SK-N-SH (cell line): ENCODE data around the gene MGRN1. TPM values are rescaled to one million over a fixed set of nuclear protein-coding genes. Genes with fewer than 3 reads are reported as not detected.

Source experiments
- CTCF ChIA-PET: fragments of 300-600, 350-600 bp; formaldehyde crosslinking; extraction: SDS; loops from one replicate; lab custom pipeline; 2021; lab: Yijun Ruan, JAX
- POLR2A ChIA-PET: fragments of 350-600 bp; sonication (Branson Sonifier 250); formaldehyde crosslinking; extraction: SDS; loops from one replicate; lab custom pipeline; 2020; ENCODE audit warnings: antibody characterized with exemption, inconsistent platforms; lab: Yijun Ruan, JAX
- DNase-seq: peaks from one replicate; pipeline ENCODE4 v3.0.0; 2012
- H2AFZ ChIP-seq: fragments of 200-600 bp; sonication (generic); 2 replicates; pipeline ENCODE4 v1.8.1; 2016; ENCODE audit warnings: antibody characterized with exemption, mild to moderate bottlenecking, low read depth
- H3F3A ChIP-seq: fragments of 200-600 bp; sonication (generic); replicated peaks from 2 replicates; pipeline ENCODE3; 2016; ENCODE audit warnings: antibody characterized with exemption, mild to moderate bottlenecking; ENCODE audit not compliant: insufficient read depth
- H3K27ac ChIP-seq, 2 experiments: fragments of 200-500 bp in 1 of 2; fragments of 200-600 bp in 1 of 2; sonication (Bioruptor generic) in 1 of 2; sonication (generic), shearing (Covaris generic) in 1 of 2; 2 replicates each; pipeline versions ENCODE4 v1.5.1 to v1.6.1; 2014 to 2016; ENCODE audit warnings: low read depth in 2 of 2, inconsistent platforms in 1 of 2, low read length in 1 of 2, mild to moderate bottlenecking in 1 of 2, mixed read lengths in 1 of 2
- H3K27me3 ChIP-seq: fragments of 200-600 bp; sonication (generic), shearing (Covaris generic); 2 replicates; pipeline ENCODE4 v1.6.1; 2016; ENCODE audit warnings: mixed run types; ENCODE audit not compliant: insufficient read depth
- H3K36me3 ChIP-seq, 2 experiments: fragments of 200-500 bp in 1 of 2; fragments of 200-600 bp in 1 of 2; sonication (Bioruptor generic) in 1 of 2; sonication (generic) in 1 of 2; replicated peaks in 1 of 2; 2 replicates each; pipeline versions ENCODE3 to v1.5.1; 2014 to 2016; ENCODE audit warnings: low read length in 1 of 2, mild to moderate bottlenecking in 1 of 2; ENCODE audit not compliant: insufficient read depth in 2 of 2, control insufficient read depth in 1 of 2
- H3K4me1 ChIP-seq, 2 experiments: fragments of 200-500 bp in 1 of 2; fragments of 200-600 bp in 1 of 2; sonication (Bioruptor generic) in 1 of 2; sonication (generic), shearing (Covaris generic) in 1 of 2; 2 replicates each; pipeline versions ENCODE4 v1.5.1 to v1.6.1; 2014 to 2016; ENCODE audit warnings: low read depth in 1 of 2, low read length in 1 of 2, mixed run types in 1 of 2; ENCODE audit not compliant: insufficient read depth in 2 of 2, control insufficient read depth in 1 of 2
- H3K4me2 ChIP-seq: fragments of 200-600 bp; sonication (generic), shearing (Covaris generic); 2 replicates; pipeline ENCODE4 v1.6.1; 2017; ENCODE audit warnings: mixed run types
- H3K4me3 ChIP-seq, 2 experiments: fragments of 200-500 bp in 1 of 2; fragments of 200-600 bp in 1 of 2; sonication (Bioruptor generic) in 1 of 2; sonication (generic), shearing (Covaris generic) in 1 of 2; 2 replicates each; pipeline versions ENCODE4 v1.5.1 to v1.8.1; 2014 to 2016; ENCODE audit warnings: low read depth in 2 of 2, inconsistent platforms in 1 of 2, low read length in 1 of 2, mild to moderate bottlenecking in 1 of 2, mixed read lengths in 1 of 2, moderate library complexity in 1 of 2
- H3K79me2 ChIP-seq: fragments of 200-600 bp; sonication (generic); 2 replicates; pipeline ENCODE4 v1.8.1; 2017; ENCODE audit warnings: mild to moderate bottlenecking; ENCODE audit not compliant: insufficient read depth
- H3K9ac ChIP-seq: fragments of 200-600 bp; sonication (generic); 2 replicates; pipeline ENCODE4 v1.6.1; 2017; ENCODE audit warnings: mixed run types
- H3K9me2 ChIP-seq: fragments of 200-600 bp; sonication (generic); 2 replicates; pipeline ENCODE4 v1.6.1; 2017; ENCODE audit warnings: mixed run types
- H3K9me3 ChIP-seq: fragments of 200-600 bp; sonication (generic); 2 replicates; pipeline ENCODE4 v1.6.1; 2017; ENCODE audit warnings: mixed run types, mild to moderate bottlenecking, moderate library complexity
- H4K20me1 ChIP-seq: fragments of 200-600 bp; sonication (generic); 2 replicates; pipeline ENCODE4 v1.6.1; 2017; ENCODE audit warnings: mild to moderate bottlenecking, mixed run types; ENCODE audit not compliant: insufficient read depth
- GABPA ChIP-seq: IDR thresholded peaks from 2 replicates; pipeline ENCODE4 v1.4.0; 2012; ENCODE audit warnings: low read depth, mild to moderate bottlenecking
- GATA2 ChIP-seq: sonication (generic); formaldehyde crosslinking; IDR thresholded peaks from 2 replicates; pipeline ENCODE4 v1.5.0; 2020; ENCODE audit warnings: mild to moderate bottlenecking, missing genetic modification reagents
- JUND ChIP-seq: IDR thresholded peaks from 2 replicates; pipeline ENCODE4 v1.4.0; 2012
- MEF2A ChIP-seq: IDR thresholded peaks from 2 replicates; pipeline ENCODE4 v1.4.0; 2012; ENCODE audit warnings: low read depth, borderline replicate concordance
- MXI1 ChIP-seq: IDR thresholded peaks from 2 replicates; pipeline ENCODE4 v1.6.1; 2012; ENCODE audit warnings: mild to moderate bottlenecking, low read depth, low read length, improper control_type of control experiment
- NFIC ChIP-seq: IDR thresholded peaks from 2 replicates; pipeline ENCODE4 v1.4.0; 2012; ENCODE audit warnings: borderline replicate concordance
- NRF1 ChIP-seq: IDR thresholded peaks from 2 replicates; pipeline ENCODE4 v1.6.1; 2012; ENCODE audit warnings: low read depth, mild to moderate bottlenecking, low read length
- POLR2AphosphoS5 ChIP-seq: IDR thresholded peaks from 2 replicates; pipeline ENCODE4 v1.6.1; 2012; ENCODE audit warnings: low read depth, low read length
- RAD21 ChIP-seq: IDR thresholded peaks from 2 replicates; pipeline ENCODE4 v1.6.1; 2012; ENCODE audit warnings: mild to moderate bottlenecking, low read length
- RCOR1 ChIP-seq: fragments of 150-350 bp; IDR thresholded peaks from 2 replicates; pipeline ENCODE4 v1.6.1; 2017; ENCODE audit warnings: antibody characterized with exemption, low read length
- SIN3A ChIP-seq: IDR thresholded peaks from 2 replicates; pipeline ENCODE4 v1.6.1; 2012; ENCODE audit warnings: low read depth, mild to moderate bottlenecking, low read length, moderate library complexity, borderline replicate concordance
- SMC3 ChIP-seq: IDR thresholded peaks from 2 replicates; pipeline ENCODE4 v1.6.1; 2012; ENCODE audit warnings: low read depth, low read length, improper control_type of control experiment
- TAF1 ChIP-seq: IDR thresholded peaks from 2 replicates; pipeline ENCODE4 v1.6.1; 2012; ENCODE audit warnings: low read depth, mild to moderate bottlenecking, low read length, moderate library complexity, borderline replicate concordance
- YY1 ChIP-seq: IDR thresholded peaks from 2 replicates; pipeline ENCODE4 v1.4.0; 2012; ENCODE audit warnings: low read depth, mild to moderate bottlenecking
- WGBS: methylation state at CpG from one replicate; pipeline ENCODE4 v1.1.6; 2017; ENCODE audit warnings: low lambda C conversion rate; 5-methylcytosine and 5-hydroxymethylcytosine counted together
- polyA plus RNA-seq, 3 experiments: library from polyadenylated mRNA; depleted of rRNA; stranded (reverse); fragments of >200 nt; gene quantifications; 2 replicates each; pipeline ENCODE4 v1.2.3, GENCODE V29; 2012

Gene MGRN1
- polyA plus RNA-seq, 1 of the 3 experiments (the other 2 are of a cell fraction), result 13.3 TPM

DNA sequence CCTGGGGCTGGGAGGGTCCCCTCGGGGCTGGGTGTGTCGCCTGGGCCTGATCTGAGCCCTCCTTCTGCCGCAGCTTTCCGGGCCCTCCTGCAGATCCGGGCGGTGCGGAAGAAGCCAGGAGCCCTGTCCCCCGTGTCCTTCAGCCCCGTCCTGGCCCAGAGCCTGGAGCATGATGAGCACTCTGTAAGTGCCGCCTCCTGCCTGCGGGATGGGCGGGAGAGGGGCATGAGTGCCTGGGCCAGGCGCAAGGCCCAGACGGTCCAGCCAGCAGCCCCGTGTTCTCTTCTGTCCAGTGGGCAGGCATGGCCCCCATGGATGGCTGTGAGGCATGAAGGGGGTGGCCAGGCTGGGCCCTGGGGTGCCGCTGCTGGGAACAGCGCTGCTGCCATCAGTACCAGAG lies 52.8 kb downstream of the MGRN1 start:
- WGBS, result 82% methylated on average over 10 of the region's 17 CpGs
- CTCF ChIA-PET, result no interaction called here

GRCh38 chr16:4677994-4678393 lies 53.4 kb downstream of the MGRN1 start:
- H3K4me3 ChIP-seq, result no peak overlapping the region
- H2AFZ ChIP-seq, result no peak overlapping the region
- no peaks in the 10 kb centered on the region for H3K9me3 ChIP-seq
- CTCF ChIA-PET, result no interaction called here
- no peak for DNase-seq
- H3K4me2 ChIP-seq, result no peak overlapping the region
- TF ChIP-seq NRF1 (no peak), RCOR1 (no peak), NFIC (no peak), JUND (no peak), MEF2A (no peak), SIN3A (no peak), GATA2 (CRISPR knock-in tag) (no peak), RAD21 (no peak), POLR2AphosphoS5 (no peak)
- TF ChIP-seq, all 33 proteins: peak for 0
- no peak overlapping the region for H3K9ac ChIP-seq
- WGBS, result 95% methylated on average over 9 of the region's 9 CpGs
- POLR2A ChIA-PET, result no interaction called here
- H3K27ac ChIP-seq, result no peak overlapping the region
- no peaks in the 10 kb centered on the region for H3K27me3 ChIP-seq
- peaks cover 0 to 4% of the 10 kb centered on the region in 2 experiments; a peak in 1 of 4 replicates for H3K4me1 ChIP-seq
- H3F3A ChIP-seq, result no peaks in the 10 kb centered on the region
- H3K9me2 ChIP-seq, result no peaks in the 10 kb centered on the region
- H4K20me1 ChIP-seq, result 0 out of 2 replicates have a peak, but pooled peaks cover 2% of the 10 kb centered on the region
- H3K36me3 ChIP-seq, result peaks cover 6 to 24% of the 10 kb centered on the region in 2 experiments
- H3K79me2 ChIP-seq, result no peaks in the 10 kb centered on the region; the same call in 1 of the 2 replicates

More for the DNA sequence above, 52.8 kb downstream of the MGRN1 start:
- Histone ChIP-seq H3K9me3 (no peaks in the 10 kb centered on the region), H3F3A (no peaks in the 10 kb centered on the region), H3K9me2 (no peaks in the 10 kb centered on the region), H3K4me1 (peaks cover 0 to 4% of the 10 kb centered on the region in 2 experiments; a peak in 1 of 4 replicates), H3K79me2 (no peaks in the 10 kb centered on the region; the same call in 1 of the 2 replicates), H4K20me1 (0 out of 2 replicates have a peak, but pooled peaks cover 2% of the 10 kb centered on the region), H3K4me2 (no peak overlapping the region), H3K36me3 (peaks cover 9 to 20% of the 10 kb centered on the region in 2 experiments), H3K4me3 (no peak overlapping the region), H2AFZ (no peak overlapping the region), H3K9ac (no peak overlapping the region), H3K27me3 (no peaks in the 10 kb centered on the region), H3K27ac (no peak overlapping the region)
- DNase-seq, result no peak
- POLR2A ChIA-PET, result no interaction called here
- no peak for TF ChIP-seq SMC3
- TF ChIP-seq JUND, result no peak
- TF ChIP-seq RAD21, result no peak
- no peak for TF ChIP-seq MXI1
- TF ChIP-seq YY1, result no peak
- no peak for TF ChIP-seq GABPA

GRCh38 chr16:4678596-4678995 lies 54.0 kb downstream of the MGRN1 start:
- Histone ChIP-seq H3K4me3 (no peak overlapping the region), H3K4me1 (peaks cover 0 to 4% of the 10 kb centered on the region in 2 experiments; a peak in 1 of 4 replicates), H3F3A (no peaks in the 10 kb centered on the region), H3K27me3 (no peaks in the 10 kb centered on the region), H3K9ac (no peak overlapping the region), H3K27ac (no peak overlapping the region), H3K36me3 (peaks cover 6 to 30% of the 10 kb centered on the region in 2 experiments), H3K4me2 (no peak overlapping the region), H3K9me3 (no peaks in the 10 kb centered on the region), H3K9me2 (no peaks in the 10 kb centered on the region), H3K79me2 (no peaks in the 10 kb centered on the region; the same call in 1 of the 2 replicates), H2AFZ (no peak overlapping the region), H4K20me1 (0 out of 2 replicates have a peak, but pooled peaks cover 2% of the 10 kb centered on the region)
- POLR2A ChIA-PET, result interaction anchor here (0.5 kb wide), 1 partner anchor 152 kb away, joined by 3 read pairs; no protein-coding TSS in a partner anchor
- no peak for DNase-seq
- WGBS, result 87% methylated on average over 3 of the region's 6 CpGs
- TF ChIP-seq YY1 (no peak), NRF1 (no peak), NFIC (no peak), TAF1 (no peak)
- CTCF ChIA-PET, result interaction anchor here (1.7 kb wide), 1 partner anchor 14 kb away, joined by 7 read pairs; no protein-coding TSS in a partner anchor
